Erythroblast (primary cell): ENCODE data around the gene MRPL28.

Experiments used
- GATA1 ChIP-seq: IDR thresholded peaks from 2 replicates; pipeline ENCODE4 v1.6.1; 2011; ENCODE audit warnings: low read depth, mild to moderate bottlenecking, control low read depth, low read length, moderate library complexity
- POLR2A ChIP-seq: IDR thresholded peaks from 2 replicates; pipeline ENCODE4 v1.6.1; 2011; ENCODE audit warnings: mild to moderate bottlenecking, low read length

DNA sequence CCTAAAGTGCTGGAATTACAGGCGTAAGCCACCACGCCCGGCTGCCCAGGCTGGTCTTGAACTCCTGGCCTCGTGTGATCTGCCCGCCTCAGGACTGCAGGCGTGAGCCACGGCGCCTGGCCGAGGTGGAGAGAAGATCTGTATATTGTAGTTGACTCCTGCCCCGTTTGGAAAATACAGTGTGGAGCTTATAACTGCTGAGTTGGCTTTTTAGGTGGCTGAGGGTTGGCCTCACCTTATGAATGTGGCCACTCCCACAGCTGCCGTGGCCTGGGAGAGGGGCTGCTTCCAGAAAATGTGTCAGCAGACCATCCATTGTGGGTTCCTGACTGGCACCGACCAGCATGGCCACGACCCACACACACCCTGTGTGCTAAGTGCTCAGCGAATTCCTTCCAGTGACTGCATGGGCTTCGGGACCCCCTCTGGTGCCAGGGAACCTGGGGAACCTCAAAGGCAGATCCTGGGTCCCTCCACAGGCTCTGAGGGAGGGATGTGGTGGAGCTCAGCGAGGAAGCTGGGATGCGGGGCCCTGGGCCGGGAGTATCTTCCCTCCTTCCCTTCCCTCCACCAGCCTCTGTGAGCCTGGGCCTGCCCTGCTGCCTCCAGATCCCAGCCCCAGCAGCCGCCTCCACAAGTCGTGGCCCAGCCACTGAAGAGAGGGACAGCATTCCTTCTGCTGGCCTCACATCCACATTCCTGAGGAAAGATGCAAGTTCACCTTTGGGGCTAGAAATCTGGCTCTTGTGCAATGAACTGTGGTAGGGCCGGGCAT is 44.2 kb upstream of the MRPL28 start:
- TF ChIP-seq POLR2A (no peak), GATA1 (no peak)
